Chondrocyte (in vitro differentiated cells): ENCODE data around the gene CEP83. TPM values are rescaled to one million over a fixed set of nuclear protein-coding genes. Genes with fewer than 3 reads are reported as not detected.

Experiments
- DNase-seq: peaks from one replicate; pipeline ENCODE4 v3.0.0; 2021; ENCODE audit warnings: mixed read lengths, low spot score
- H3K27ac Mint-ChIP-seq: one replicate; pipeline ENCODE4 v1.8.0; 2021; ENCODE audit warnings: mild to moderate bottlenecking, moderate library complexity, mixed read lengths; ENCODE audit not compliant: unreplicated experiment
- H3K27me3 Mint-ChIP-seq: 2 replicates; pipeline ENCODE4 v1.8.0; 2021; ENCODE audit warnings: low read depth, mixed read lengths
- H3K36me3 Mint-ChIP-seq: 2 replicates; pipeline ENCODE4 v1.8.0; 2021; ENCODE audit warnings: low read depth, mixed read lengths
- H3K4me1 Mint-ChIP-seq: 2 replicates; pipeline ENCODE4 v1.8.0; 2021; ENCODE audit warnings: low read depth, mild to moderate bottlenecking, mixed read lengths
- H3K4me3 Mint-ChIP-seq: one replicate; pipeline ENCODE4 v1.8.0; 2021; ENCODE audit warnings: mild to moderate bottlenecking, moderate library complexity, mixed read lengths; ENCODE audit not compliant: unreplicated experiment
- H3K9me3 Mint-ChIP-seq: 2 replicates; pipeline ENCODE4 v1.8.0; 2021; ENCODE audit warnings: low read depth, mixed read lengths
- CTCF ChIP-seq: fragments of 200-600 bp; sonication (generic); IDR thresholded peaks from 2 replicates; pipeline ENCODE4 v1.5.0; 2021; ENCODE audit warnings: antibody characterized with exemption, mild to moderate bottlenecking, moderate library complexity
- total RNA-seq: library from RNA; stranded (reverse); gene quantifications from 3 replicates; pipeline ENCODE4 v1.2.1, GENCODE V29; 2021

The CEP83 gene
- total RNA-seq, 1 donor from 2014 or later, result 8.0 TPM

GRCh38 chr12:94297096-94297699 is 162.5 kb downstream of the CEP83 start:
- no peak for TF ChIP-seq CTCF
- H3K4me3 Mint-ChIP-seq, result no peak overlapping the region
- peaks cover 15% of the 10 kb centered on the region for H3K36me3 Mint-ChIP-seq
- no peak for DNase-seq
- no peaks in the 10 kb centered on the region for H3K9me3 Mint-ChIP-seq
- no peaks in the 10 kb centered on the region for H3K4me1 Mint-ChIP-seq
- H3K27ac Mint-ChIP-seq, result no peak overlapping the region
- H3K27me3 Mint-ChIP-seq, result no peaks in the 10 kb centered on the region

GRCh38 chr12:94290353-94290752 is 169.3 kb downstream of the CEP83 start:
- Mint-ChIP-seq H3K27me3 (no peaks in the 10 kb centered on the region), H3K4me1 (peaks cover 16% of the 10 kb centered on the region), H3K9me3 (no peaks in the 10 kb centered on the region), H3K4me3 (no peak overlapping the region), H3K27ac (peak overlapping the region; percentile 76), H3K36me3 (no peaks in the 10 kb centered on the region)
- peak; percentile 7 for TF ChIP-seq CTCF
- DNase-seq, result no peak

GRCh38 chr12:94289461-94290312 is 170.0 kb downstream of the CEP83 start:
- DNase-seq, result no peak
- H3K4me1 Mint-ChIP-seq, result peaks cover 16% of the 10 kb centered on the region
- no peaks in the 10 kb centered on the region for H3K9me3 Mint-ChIP-seq
- H3K36me3 Mint-ChIP-seq, result no peaks in the 10 kb centered on the region
- no peak for TF ChIP-seq CTCF
- no peak overlapping the region for H3K4me3 Mint-ChIP-seq
- H3K27me3 Mint-ChIP-seq, result peaks cover 3% of the 10 kb centered on the region
- peak overlapping the region; percentile 76 for H3K27ac Mint-ChIP-seq

GRCh38 chr12:94287245-94287628 is 172.4 kb downstream of the CEP83 start:
- Mint-ChIP-seq H3K36me3 (peaks cover 2% of the 10 kb centered on the region), H3K4me1 (peaks cover 16% of the 10 kb centered on the region), H3K27ac (no peak overlapping the region), H3K27me3 (peaks cover 11% of the 10 kb centered on the region), H3K4me3 (no peak overlapping the region), H3K9me3 (no peaks in the 10 kb centered on the region)
- DNase-seq, result no peak
- TF ChIP-seq CTCF, result no peak

GRCh38 chr12:94286583-94287244 is 173.0 kb downstream of the CEP83 start:
- TF ChIP-seq CTCF, result no peak
- Mint-ChIP-seq H3K36me3 (peaks cover 2% of the 10 kb centered on the region), H3K9me3 (no peaks in the 10 kb centered on the region), H3K27me3 (peaks cover 11% of the 10 kb centered on the region), H3K27ac (no peak overlapping the region), H3K4me1 (peaks cover 16% of the 10 kb centered on the region), H3K4me3 (no peak overlapping the region)
- DNase-seq, result no peak
